SIG-M5 treated with dmso at 0.1 percent for 504 hours (cell line): ENCODE data around the gene SH3TC2.
"Not testable (repeated sequence)": the region's sequence is repeated elsewhere in the genome, so short reads cannot be mapped to it uniquely, and the experiment has no call there.

Source experiments
- DNase-seq: peaks from one replicate; lab custom pipeline; 2025; ENCODE audit not compliant: unreplicated experiment; lab: John Stamatoyannopoulos, UW

The SH3TC2 gene

GRCh38 chr5:149063017-149063687, at the start of gene SH3TC2:
TSS of gene SH3TC2 (minus strand) at chr5:149063062. CDS start at chr5:149063022, 40 bp downstream.
- no peak for DNase-seq

- no peak for DNase-seq
Observed at GRCh38 chr5:149110406-149110805, 47.5 kb upstream of the SH3TC2 start.

- no peak for DNase-seq
Observed at GRCh38 chr5:149108651-149109280, 45.9 kb upstream of the SH3TC2 start.

DNA sequence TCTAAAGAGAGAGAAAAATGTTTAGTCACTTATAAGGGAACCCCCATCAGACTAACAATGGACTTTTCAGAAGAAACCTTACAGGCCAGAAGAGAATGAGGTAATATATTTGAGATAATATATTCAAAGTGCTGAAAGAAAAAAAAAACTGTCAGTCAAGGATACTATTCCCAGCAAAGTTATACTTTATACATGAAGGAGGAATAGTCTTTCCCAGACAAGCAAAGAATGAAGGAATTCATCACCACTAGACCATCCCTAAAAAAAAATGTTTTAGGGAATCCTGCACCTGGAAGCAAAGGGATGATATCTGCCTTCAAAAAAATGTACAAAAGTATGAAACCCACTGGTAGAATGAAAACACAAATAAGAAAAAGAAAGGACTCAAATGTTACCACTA, 37.5 kb upstream of the SH3TC2 start:
- DNase-seq = no peak

DNA sequence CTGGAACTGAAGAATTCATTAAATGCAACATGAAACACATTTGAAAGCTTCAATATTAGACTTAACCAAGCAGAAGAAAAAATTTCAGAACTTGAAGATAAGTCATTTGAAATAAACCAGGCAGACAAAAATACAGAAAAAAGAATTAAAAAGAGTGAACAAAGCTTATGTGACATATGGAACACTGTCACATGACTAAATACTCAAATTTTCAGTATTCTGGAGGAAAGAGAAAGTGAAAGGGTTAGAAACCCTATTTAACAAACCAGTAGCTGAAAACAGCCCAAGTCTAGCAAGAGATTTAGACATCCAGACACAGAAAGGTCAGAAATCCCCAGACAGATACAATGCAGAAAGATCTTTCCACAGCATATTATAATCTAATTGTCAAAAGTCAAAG, 37.1 kb upstream of the SH3TC2 start:
- no peak for DNase-seq

GRCh38 chr5:149094996-149095395, 32.1 kb upstream of the SH3TC2 start:
- DNase-seq = peak; percentile 23

- no peak for DNase-seq
Observed at GRCh38 chr5:149093625-149094024, 30.8 kb upstream of the SH3TC2 start.

GRCh38 chr5:149089796-149090195, 26.9 kb upstream of the SH3TC2 start:
- DNase-seq = no peak

- no peak for DNase-seq
Observed at GRCh38 chr5:149088686-149089085, 25.8 kb upstream of the SH3TC2 start.

GRCh38 chr5:149083846-149084245, 21.0 kb upstream of the SH3TC2 start:
- DNase-seq = no peak

DNA sequence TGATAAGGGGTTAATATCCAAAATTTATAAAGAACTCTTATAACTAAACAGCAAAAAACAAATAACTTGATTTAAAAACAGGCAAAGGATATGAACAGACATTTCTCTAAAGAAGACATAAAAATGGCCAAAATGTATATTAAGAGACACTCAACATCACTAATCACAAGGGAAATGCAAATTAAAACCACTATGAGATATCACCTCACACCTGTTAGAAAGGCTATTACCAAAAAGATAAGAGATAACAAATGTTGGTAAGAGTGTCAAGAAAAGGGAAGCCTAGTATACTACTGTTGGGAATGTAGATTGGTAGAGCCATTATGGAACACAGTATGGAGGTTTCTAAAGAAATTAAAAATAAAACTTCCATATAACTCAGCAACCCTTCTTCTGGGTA, 19.4 kb upstream of the SH3TC2 start:
- DNase-seq = no peak

DNA sequence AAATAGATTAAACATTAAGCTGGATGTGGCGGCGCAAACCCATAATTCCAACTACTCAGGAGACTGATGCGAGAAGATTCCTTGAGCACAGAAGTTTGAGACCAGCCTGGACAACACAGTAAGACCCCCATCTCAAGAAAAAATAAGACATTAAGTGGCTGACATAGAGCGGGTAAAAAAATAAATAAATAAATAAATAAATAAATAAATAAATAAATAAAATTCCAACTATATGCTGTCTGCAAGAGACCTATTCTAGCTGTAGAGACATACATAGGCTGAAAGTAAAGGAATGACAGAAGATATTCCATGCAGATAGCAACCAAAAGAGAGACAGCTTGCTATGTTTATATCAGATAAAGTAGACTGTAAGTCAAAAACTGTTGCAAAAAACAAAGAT, 17.4 kb upstream of the SH3TC2 start:
- DNase-seq = no peak

DNA sequence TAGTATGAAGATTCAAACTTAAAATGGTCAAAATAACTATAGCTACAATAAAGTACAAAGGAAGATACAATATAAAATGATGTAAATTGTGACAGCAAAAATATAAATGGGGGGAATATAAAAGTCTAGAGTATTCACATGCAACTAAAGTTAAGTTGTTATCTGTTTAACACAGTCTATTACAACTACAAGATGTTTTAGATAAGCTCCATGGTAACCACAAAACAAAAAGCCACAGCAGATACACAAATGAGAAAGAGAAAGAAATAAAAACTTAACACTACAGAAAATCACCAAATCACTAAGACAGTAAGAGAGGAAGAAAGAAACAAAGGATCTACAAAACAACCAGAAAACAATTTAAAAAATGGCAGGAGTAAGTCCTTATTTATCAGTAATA, 17.0 kb upstream of the SH3TC2 start:
- DNase-seq = no peak

DNA sequence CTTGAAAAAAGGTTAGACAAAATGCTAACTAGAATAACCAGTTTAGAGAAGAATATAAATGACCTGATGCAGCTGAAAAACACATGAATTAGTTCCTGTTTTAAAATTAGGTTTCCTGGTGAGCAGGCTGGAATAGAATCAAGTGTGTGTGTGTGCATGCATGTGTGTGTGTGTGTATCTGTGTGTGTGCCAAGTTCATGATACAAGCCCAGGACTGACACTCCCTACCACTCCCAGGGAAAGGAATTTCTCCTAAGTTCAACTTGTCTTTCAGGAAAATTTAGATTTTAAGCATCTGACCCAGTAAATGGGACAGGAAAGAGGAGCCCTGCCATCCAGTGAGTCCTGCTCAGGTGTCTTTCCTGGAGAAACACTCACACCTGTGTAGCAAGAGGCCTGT, 11.2 kb upstream of the SH3TC2 start:
- DNase-seq = not testable (repeated sequence)

DNA sequence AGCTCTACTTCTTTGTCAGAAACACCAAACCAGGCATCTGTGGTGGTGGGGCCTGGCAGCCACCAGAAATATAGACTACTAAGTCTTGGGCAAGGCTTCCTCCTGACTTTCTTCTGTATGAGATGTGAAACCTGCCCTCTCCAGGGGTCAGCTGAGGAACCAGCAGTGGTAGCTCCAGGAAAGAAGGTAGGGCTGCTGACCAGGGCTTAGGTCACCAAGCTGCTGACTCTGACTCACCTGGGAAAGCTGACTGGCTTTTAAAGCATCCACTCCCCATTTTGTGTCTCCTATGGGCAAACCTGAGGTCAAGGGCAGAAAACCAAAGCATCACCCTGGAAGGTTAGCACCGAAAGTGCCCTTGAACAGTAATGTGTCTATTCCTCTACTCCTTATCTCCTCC, 10.4 kb upstream of the SH3TC2 start:
- no peak for DNase-seq

DNA sequence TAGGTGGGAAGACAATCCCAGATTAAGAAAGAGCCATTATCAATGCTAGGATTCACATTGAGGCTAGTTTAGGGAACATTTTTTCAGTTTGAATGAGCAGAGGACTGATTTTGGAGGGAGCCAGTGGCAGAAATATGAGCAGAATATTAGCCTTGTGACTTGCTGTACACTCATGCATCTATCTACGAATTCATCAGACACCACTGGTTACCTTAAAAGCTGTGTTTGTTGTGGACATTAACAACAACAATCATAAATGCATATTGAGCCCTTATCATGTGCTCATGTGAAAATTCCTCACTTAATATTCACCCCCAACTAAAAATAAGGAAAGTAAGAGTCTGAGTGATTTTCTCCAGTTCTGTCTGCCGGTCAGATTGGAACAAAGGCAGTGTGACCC, 9.9 kb upstream of the SH3TC2 start:
- DNase-seq = no peak

DNA sequence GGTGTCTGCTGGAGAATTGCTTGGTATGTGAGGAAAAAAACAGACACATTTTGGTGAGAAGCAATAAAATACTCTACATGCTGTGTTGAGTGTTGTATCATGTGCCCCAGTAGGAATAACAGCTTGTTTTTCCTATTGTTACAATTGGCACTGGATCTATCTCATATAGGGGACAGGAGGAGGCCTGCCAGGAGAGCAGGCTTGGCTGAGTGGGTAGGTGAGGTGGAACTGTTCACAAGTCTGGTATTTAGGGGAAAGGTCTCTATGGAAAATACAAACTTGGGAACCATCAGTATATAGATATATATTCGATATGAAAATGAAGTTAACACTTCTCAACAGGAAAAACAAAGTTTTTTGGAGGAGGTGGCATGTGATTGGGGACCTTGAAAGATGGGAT, 9.5 kb upstream of the SH3TC2 start:
- no peak for DNase-seq

GRCh38 chr5:149071756-149072155, 8.9 kb upstream of the SH3TC2 start:
- DNase-seq = no peak

DNA sequence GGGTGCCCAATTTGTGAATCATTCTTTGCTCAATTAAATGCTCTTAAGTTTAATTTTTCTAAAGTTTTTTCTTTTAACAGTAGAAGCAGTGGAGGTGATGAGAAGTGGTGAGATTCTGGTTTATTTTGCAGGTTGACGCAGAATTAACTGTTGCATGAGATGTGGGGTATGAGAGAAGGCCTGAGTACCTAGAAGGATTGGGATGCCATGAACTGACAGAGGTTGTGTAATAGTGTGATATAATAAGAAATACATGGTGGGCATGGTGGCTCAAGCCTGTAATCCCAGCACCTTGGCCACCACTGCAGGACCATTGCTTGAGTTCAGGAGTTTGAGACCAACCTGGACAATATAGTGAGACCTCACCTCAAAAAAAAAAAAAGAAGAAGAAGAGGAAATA, 8.4 kb upstream of the SH3TC2 start:
- no peak for DNase-seq

DNA sequence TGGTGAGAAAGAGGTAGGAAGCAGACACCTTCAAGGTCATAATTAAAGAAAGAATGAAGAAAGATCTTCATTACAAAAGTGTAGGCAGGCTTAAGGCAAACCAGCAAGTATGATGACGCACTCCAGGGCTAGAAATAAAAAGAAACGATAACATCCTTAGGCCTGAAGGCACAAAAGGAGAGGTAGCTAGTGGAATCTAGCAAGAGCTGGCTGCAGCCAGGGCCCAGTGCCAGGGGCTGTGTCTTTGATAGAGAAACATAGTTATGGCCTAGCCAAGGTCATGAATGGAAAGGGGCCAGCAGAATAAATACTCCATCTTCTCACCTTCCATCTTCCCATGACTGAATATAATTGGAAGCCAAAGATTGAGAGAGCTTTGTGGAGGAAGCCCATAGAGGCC, 6.8 kb upstream of the SH3TC2 start:
- DNase-seq = no peak

DNA sequence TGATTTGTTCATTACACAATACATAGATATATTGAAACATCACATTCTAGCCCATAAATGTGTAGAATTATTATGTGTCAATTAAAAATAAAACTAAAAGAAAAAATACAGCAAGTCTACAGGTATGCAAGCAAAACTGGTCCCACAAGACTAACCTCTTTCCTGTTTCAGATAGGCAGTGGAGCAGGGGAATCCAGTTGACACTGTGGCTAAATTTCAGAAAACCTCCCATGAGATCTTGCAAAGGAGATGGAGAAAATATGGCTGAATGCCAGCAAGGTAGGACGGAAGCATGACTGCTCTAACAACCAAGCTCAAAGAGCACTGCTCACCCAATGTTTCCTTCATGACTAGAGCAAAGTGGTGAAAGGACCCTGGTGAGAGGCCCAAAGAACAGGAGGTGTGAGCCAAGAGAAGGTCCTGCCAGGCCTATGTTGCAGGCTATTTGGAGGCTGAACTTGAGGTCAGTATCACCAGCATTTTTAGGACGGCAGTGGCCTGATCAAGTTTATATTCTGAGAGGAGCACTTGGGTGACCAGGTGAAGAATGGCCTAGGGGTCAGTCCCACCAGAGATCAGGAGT, 1.1 kb upstream of the SH3TC2 start:
- no peak for DNase-seq

GRCh38 chr5:149062371-149063016, 368 bp downstream of the SH3TC2 start:
- DNase-seq = peak; percentile 45
